ENCODE results near the gene PCNX4.

The PCNX4 gene

GRCh38 chr14:60206249-60206670, 114.5 kb downstream of the PCNX4 start:
- no peak for DNase-seq (ENCODE audit: low read depth, low spot score)

- no peak for DNase-seq (ENCODE audit: low read depth, low spot score)
Observed at GRCh38 chr14:60206837-60207533, 115.3 kb downstream of the PCNX4 start.

- DNase-seq (ENCODE audit: low read depth, low spot score) = no peak
Observed at GRCh38 chr14:60210703-60211102, 119.0 kb downstream of the PCNX4 start.

- DNase-seq (ENCODE audit: low read depth, low spot score) = no peak
Observed at GRCh38 chr14:60211153-60211552, 119.4 kb downstream of the PCNX4 start.

- no peak for DNase-seq (ENCODE audit: low read depth, low spot score)
Observed at GRCh38 chr14:60212503-60213371, 121.0 kb downstream of the PCNX4 start.

- no peak for DNase-seq (ENCODE audit: low read depth, low spot score)
Observed at GRCh38 chr14:60214003-60214402, 122.3 kb downstream of the PCNX4 start.

GRCh38 chr14:60214415-60215126, 122.8 kb downstream of the PCNX4 start:
- no peak for DNase-seq (ENCODE audit: low read depth, low spot score)

- no peak for DNase-seq (ENCODE audit: low read depth, low spot score)
Observed at GRCh38 chr14:60215127-60215444, 123.4 kb downstream of the PCNX4 start.

GRCh38 chr14:60215520-60216420, 124.0 kb downstream of the PCNX4 start:
- no peak for DNase-seq (ENCODE audit: low read depth, low spot score)

- no peak for DNase-seq (ENCODE audit: low read depth, low spot score)
Observed at GRCh38 chr14:60217713-60218112, 126.0 kb downstream of the PCNX4 start.

Measured in iPS DF 19.7 (cell line).